GM21786 (cell line): ENCODE data around the gene ACOXL.

Experiments
- ATAC-seq: cut with Tn5 transposase; IDR thresholded peaks from one replicate; pipeline ENCODE4 v1.9.1; 2021; ENCODE audit not compliant: unreplicated experiment

Gene ACOXL

GRCh38 chr2:110751642-110752041 is 19.3 kb downstream of the ACOXL start:
- no peak for ATAC-seq

- ATAC-seq: no peak
Observed at GRCh38 chr2:110752871-110753270, 20.5 kb downstream of the ACOXL start.

GRCh38 chr2:110755491-110756078 is 23.2 kb downstream of the ACOXL start:
- ATAC-seq: no peak

- no peak for ATAC-seq
Observed at GRCh38 chr2:110759411-110759810, 27.0 kb downstream of the ACOXL start.

- ATAC-seq: no peak
Observed at GRCh38 chr2:110764931-110765330, 32.6 kb downstream of the ACOXL start.

GRCh38 chr2:110766291-110766690 is 33.9 kb downstream of the ACOXL start:
- no peak for ATAC-seq

- ATAC-seq: no peak
Observed at GRCh38 chr2:110768591-110768990, 36.2 kb downstream of the ACOXL start.

GRCh38 chr2:110770404-110770958 is 38.1 kb downstream of the ACOXL start:
- no peak for ATAC-seq

GRCh38 chr2:110770959-110771431 is 38.6 kb downstream of the ACOXL start:
- no peak for ATAC-seq

- ATAC-seq: no peak
Observed at GRCh38 chr2:110771547-110772382, 39.4 kb downstream of the ACOXL start.

- ATAC-seq: no peak
Observed at GRCh38 chr2:110772383-110772755, 40.0 kb downstream of the ACOXL start.

GRCh38 chr2:110773401-110773921 is 41.1 kb downstream of the ACOXL start:
- ATAC-seq: no peak

- ATAC-seq: no peak
Observed at GRCh38 chr2:110774701-110775100, 42.3 kb downstream of the ACOXL start.

- ATAC-seq: no peak
Observed at GRCh38 chr2:110777531-110778311, 45.3 kb downstream of the ACOXL start.

GRCh38 chr2:110780461-110780860 is 48.1 kb downstream of the ACOXL start:
- ATAC-seq: no peak

- ATAC-seq: no peak
Observed at GRCh38 chr2:110783196-110783873, 51.0 kb downstream of the ACOXL start.

- ATAC-seq: no peak
Observed at GRCh38 chr2:110784047-110784631, 51.8 kb downstream of the ACOXL start.

- ATAC-seq: no peak
Observed at GRCh38 chr2:110785439-110785838, 53.1 kb downstream of the ACOXL start.

GRCh38 chr2:110788976-110789375 is 56.6 kb downstream of the ACOXL start:
- no peak for ATAC-seq

GRCh38 chr2:110789706-110790105 is 57.3 kb downstream of the ACOXL start:
- no peak for ATAC-seq
